Neural cell (in vitro differentiated cells): ENCODE measurements around the gene SLC2A14. TPM values are rescaled to one million over a fixed set of nuclear protein-coding genes. Genes with fewer than 3 reads are reported as not detected.

Experiments
- H2AFZ ChIP-seq: fragments of 200-600, 300-800 bp; sonication (generic), shearing (Covaris generic); 2 replicates; pipeline ENCODE4 v1.6.0; 2014; ENCODE audit warnings: low read depth, mild to moderate bottlenecking, antibody characterized with exemption, low read length, moderate library complexity
- H3F3A ChIP-seq: fragments of 200-600 bp; shearing (Covaris generic); 2 replicates; pipeline ENCODE4 v1.6.1; 2016; ENCODE audit warnings: mild to moderate bottlenecking, moderate library complexity, mixed read lengths, antibody characterized with exemption, low read length; ENCODE audit not compliant: insufficient read depth, poor library complexity, severe bottlenecking
- H3K27ac ChIP-seq: fragments of 200-600, 300-800 bp; sonication (generic), shearing (Covaris generic); 2 replicates; pipeline ENCODE4 v1.5.1; 2014; ENCODE audit warnings: mild to moderate bottlenecking, low read length, moderate library complexity
- H3K27me3 ChIP-seq: fragments of 300-800, 200-600 bp; sonication (generic), shearing (Covaris generic); 2 replicates; pipeline ENCODE4 v1.6.0; 2014; ENCODE audit warnings: mild to moderate bottlenecking, low read depth, low read length, moderate library complexity; ENCODE audit not compliant: insufficient read depth
- H3K36me3 ChIP-seq: fragments of 300-800, 200-600 bp; sonication (generic), shearing (Covaris generic); 2 replicates; pipeline ENCODE4 v1.5.1; 2014; ENCODE audit warnings: mild to moderate bottlenecking, antibody characterized with exemption, low read length, moderate library complexity; ENCODE audit not compliant: insufficient read depth
- H3K4me2 ChIP-seq: fragments of 300-800, 200-600 bp; sonication (generic), shearing (Covaris generic); 2 replicates; pipeline ENCODE4 v1.6.0; 2014; ENCODE audit warnings: mild to moderate bottlenecking, low read length
- H3K4me3 ChIP-seq: fragments of 300-800, 200-600 bp; sonication (generic), shearing (Covaris generic); 2 replicates; pipeline ENCODE4 v1.5.1; 2014; ENCODE audit warnings: mild to moderate bottlenecking, low read length, moderate library complexity
- H3K79me2 ChIP-seq: fragments of 200-600 bp; shearing (Covaris generic); replicated peaks from 2 replicates; pipeline ENCODE4 v1.6.0; 2014; ENCODE audit warnings: mild to moderate bottlenecking, low read length, moderate library complexity; ENCODE audit not compliant: insufficient read depth
- H3K9ac ChIP-seq: fragments of 300-800, 200-600 bp; sonication (generic), shearing (Covaris generic); 2 replicates; pipeline ENCODE4 v1.6.1; 2016; ENCODE audit warnings: mild to moderate bottlenecking, low read length, mixed read lengths
- H3K9me2 ChIP-seq: fragments of 200-600 bp; shearing (Covaris generic); 2 replicates; pipeline ENCODE4 v1.6.1; 2016; ENCODE audit warnings: mild to moderate bottlenecking, low read length, mixed read lengths; ENCODE audit not compliant: insufficient read depth
- H3K9me3 ChIP-seq: fragments of 200-600, 300-800 bp; sonication (generic), shearing (Covaris generic); 2 replicates; pipeline ENCODE4 v1.6.1; 2016; ENCODE audit warnings: mild to moderate bottlenecking, mixed run types, low read length, moderate library complexity, mixed read lengths
- H4K20me1 ChIP-seq: fragments of 200-600 bp; shearing (Covaris generic); 2 replicates; pipeline ENCODE4 v1.6.1; 2016; ENCODE audit warnings: mild to moderate bottlenecking, mixed run types; ENCODE audit not compliant: insufficient read depth
- CTCF ChIP-seq: fragments of 450-650 bp; IDR thresholded peaks from 2 replicates; pipeline ENCODE4 v1.5.1; 2014; ENCODE audit warnings: antibody characterized with exemption, mild to moderate bottlenecking, moderate library complexity; ENCODE audit not compliant: poor library complexity, severe bottlenecking
- EP300 ChIP-seq: fragments of 450-650 bp; conservative IDR thresholded peaks from 2 replicates; pipeline ENCODE4 v1.6.1; 2014; ENCODE audit warnings: antibody characterized with exemption, mild to moderate bottlenecking, moderate library complexity; ENCODE audit not compliant: poor library complexity, severe bottlenecking
- EZH2 ChIP-seq: fragments of 200-600, 300-800 bp; shearing (Covaris generic), sonication (generic); IDR thresholded peaks from 2 replicates; pipeline ENCODE4 v1.6.1; 2014; ENCODE audit warnings: antibody characterized with exemption, low read length, borderline replicate concordance, mild to moderate bottlenecking; ENCODE audit not compliant: insufficient read depth, poor library complexity, severe bottlenecking
- MXI1 ChIP-seq: fragments of 450-650 bp; conservative IDR thresholded peaks from 2 replicates; pipeline ENCODE4 v1.6.1; 2014; ENCODE audit warnings: antibody characterized with exemption, mild to moderate bottlenecking; ENCODE audit not compliant: poor library complexity, severe bottlenecking
- POLR2AphosphoS5 ChIP-seq: IDR thresholded peaks from 2 replicates; pipeline ENCODE4 v1.6.1; 2012
- RAD21 ChIP-seq: fragments of 450-650 bp; conservative IDR thresholded peaks from 2 replicates; pipeline ENCODE4 v1.6.1; 2014; ENCODE audit warnings: antibody characterized with exemption, mild to moderate bottlenecking, moderate library complexity
- REST ChIP-seq: IDR thresholded peaks from 2 replicates; pipeline ENCODE4 v1.6.1; 2012; ENCODE audit warnings: borderline replicate concordance
- SMC3 ChIP-seq: fragments of 450-650 bp; conservative IDR thresholded peaks from 2 replicates; pipeline ENCODE4 v1.6.1; 2014; ENCODE audit warnings: antibody characterized with exemption, mild to moderate bottlenecking, moderate library complexity; ENCODE audit not compliant: poor library complexity
- TAF1 ChIP-seq: IDR thresholded peaks from 2 replicates; pipeline ENCODE4 v1.6.1; 2012; ENCODE audit warnings: low read depth
- polyA plus RNA-seq: library from polyadenylated mRNA; depleted of rRNA; stranded (reverse); fragments of >200 nt; gene quantifications from 2 replicates; pipeline ENCODE4 v1.2.3, GENCODE V29; 2014

The SLC2A14 gene
- polyA plus RNA-seq, 1 donor from 2014 or later, result not detected

GRCh38 chr12:7835116-7835515, 37.6 kb downstream of the SLC2A14 start:
- Histone ChIP-seq H3K79me2 (no peaks in the 10 kb centered on the region), H3F3A (no peaks in the 10 kb centered on the region), H3K36me3 (no peaks in the 10 kb centered on the region), H3K9me3 (no peaks in the 10 kb centered on the region), H4K20me1 (no peaks in the 10 kb centered on the region), H3K4me2 (no peak overlapping the region), H3K9me2 (no peaks in the 10 kb centered on the region), H2AFZ (no peak overlapping the region), H3K27ac (no peak overlapping the region), H3K27me3 (no peaks in the 10 kb centered on the region), H3K9ac (no peak overlapping the region), H3K4me3 (no peak overlapping the region)
- TF ChIP-seq MXI1, result no peak
- no peak for TF ChIP-seq EP300
- no peak for TF ChIP-seq EZH2
- TF ChIP-seq REST, result no peak
- no peak for TF ChIP-seq RAD21
- TF ChIP-seq CTCF, result no peak
- TF ChIP-seq SMC3, result no peak
- TF ChIP-seq POLR2AphosphoS5, result no peak

- H3K9me3 ChIP-seq, result no peaks in the 10 kb centered on the region
- H3K36me3 ChIP-seq, result no peaks in the 10 kb centered on the region
- H3K9ac ChIP-seq, result no peak overlapping the region
- H3K4me2 ChIP-seq, result no peak overlapping the region
- H3K27ac ChIP-seq, result no peak overlapping the region
- H3K4me3 ChIP-seq, result no peak overlapping the region
- no peaks in the 10 kb centered on the region for H3K79me2 ChIP-seq
- H3K27me3 ChIP-seq, result no peaks in the 10 kb centered on the region
- TF ChIP-seq TAF1 (no peak), POLR2AphosphoS5 (no peak), SMC3 (no peak), EZH2 (no peak), MXI1 (no peak), REST (no peak), RAD21 (no peak), CTCF (no peak), EP300 (no peak)
- H3F3A ChIP-seq, result no peaks in the 10 kb centered on the region
- no peak overlapping the region for H2AFZ ChIP-seq
- no peaks in the 10 kb centered on the region for H3K9me2 ChIP-seq
- no peaks in the 10 kb centered on the region for H4K20me1 ChIP-seq
Measured at GRCh38 chr12:7834701-7835100, 38.0 kb downstream of the SLC2A14 start.
